Muscle layer of duodenum (tissue), 2 donors: ENCODE measurements around the gene SH3BP2.
"Not testable (repeated sequence)": the region's sequence is repeated elsewhere in the genome, so short reads cannot be mapped to it uniquely, and the experiment has no call there.

Experiments used
- H3K27ac ChIP-seq: one replicate; pipeline ENCODE4 v1.7.0; 2013; ENCODE audit warnings: mild to moderate bottlenecking, low read length
- H3K27me3 ChIP-seq: one replicate; pipeline ENCODE4 v1.7.0; 2013; ENCODE audit warnings: low read depth, mild to moderate bottlenecking, control low read depth, low read length
- H3K36me3 ChIP-seq, 2 donors: one replicate each; pipeline ENCODE4 v1.7.0; 2013; ENCODE audit warnings: low read length in 2 of 2, control low read depth in 1 of 2, mild to moderate bottlenecking in 1 of 2; ENCODE audit not compliant: insufficient read depth in 2 of 2, control insufficient read depth in 1 of 2
- H3K4me1 ChIP-seq, 2 donors: one replicate each; pipeline ENCODE4 v1.7.0; 2013; ENCODE audit warnings: low read length in 2 of 2, mild to moderate bottlenecking in 2 of 2, control low read depth in 1 of 2, moderate library complexity in 1 of 2; ENCODE audit not compliant: insufficient read depth in 2 of 2, control insufficient read depth in 1 of 2
- H3K4me3 ChIP-seq, 2 donors: one replicate each; pipeline ENCODE4 v1.7.0; 2013; ENCODE audit warnings: low read length in 2 of 2, low read depth in 1 of 2, mild to moderate bottlenecking in 1 of 2
- H3K9me3 ChIP-seq, 2 donors: one replicate each; pipeline ENCODE4 v1.7.0; 2013; ENCODE audit warnings: low read length in 2 of 2, control low read depth in 1 of 2, mild to moderate bottlenecking in 1 of 2; ENCODE audit not compliant: control insufficient read depth in 1 of 2
- donor health status: healthy.

Gene SH3BP2

GRCh38 chr4:2767046-2767704, 25.7 kb upstream of the SH3BP2 start:
- Histone ChIP-seq H3K9me3 (no peaks in the 10 kb centered on the region), H3K27me3 (no peaks in the 10 kb centered on the region), H3K36me3 (no peaks in the 10 kb centered on the region), H3K4me3 (no peak overlapping the region), H3K27ac (no peak overlapping the region), H3K4me1 (peaks cover 0 to 4% of the 10 kb centered on the region in 2 donors)

GRCh38 chr4:2767705-2768074, 25.2 kb upstream of the SH3BP2 start:
- H3K36me3 ChIP-seq = no peaks in the 10 kb centered on the region
- H3K4me1 ChIP-seq = peaks cover 0 to 4% of the 10 kb centered on the region in 2 donors
- H3K9me3 ChIP-seq = no peaks in the 10 kb centered on the region
- no peak overlapping the region for H3K4me3 ChIP-seq
- no peak overlapping the region for H3K27ac ChIP-seq
- no peaks in the 10 kb centered on the region for H3K27me3 ChIP-seq

- Histone ChIP-seq H3K4me1 (peaks cover 0 to 4% of the 10 kb centered on the region in 2 donors), H3K27ac (no peak overlapping the region), H3K36me3 (no peaks in the 10 kb centered on the region), H3K4me3 (no peak overlapping the region), H3K9me3 (no peaks in the 10 kb centered on the region), H3K27me3 (no peaks in the 10 kb centered on the region)
Observed at GRCh38 chr4:2768124-2768523, 24.8 kb upstream of the SH3BP2 start.

GRCh38 chr4:2768921-2769336, 24.0 kb upstream of the SH3BP2 start:
- Histone ChIP-seq H3K4me3 (no peak overlapping the region), H3K4me1 (peaks cover 0 to 4% of the 10 kb centered on the region in 2 donors), H3K27ac (no peak overlapping the region), H3K36me3 (no peaks in the 10 kb centered on the region), H3K27me3 (no peaks in the 10 kb centered on the region), H3K9me3 (no peaks in the 10 kb centered on the region)

GRCh38 chr4:2771264-2771663, 21.6 kb upstream of the SH3BP2 start:
- Histone ChIP-seq H3K4me3 (no peak overlapping the region), H3K27me3 (no peaks in the 10 kb centered on the region), H3K36me3 (no peaks in the 10 kb centered on the region), H3K27ac (no peak overlapping the region), H3K9me3 (no peaks in the 10 kb centered on the region), H3K4me1 (no peaks in the 10 kb centered on the region)

- not testable (repeated sequence) for H3K27ac ChIP-seq, H3K27me3 ChIP-seq, H3K36me3 ChIP-seq, H3K9me3 ChIP-seq, H3K4me3 ChIP-seq, H3K4me1 ChIP-seq
Observed at GRCh38 chr4:2780643-2781042, 12.2 kb upstream of the SH3BP2 start.

GRCh38 chr4:2781911-2782310, 11.0 kb upstream of the SH3BP2 start:
- no peak overlapping the region for H3K27ac ChIP-seq
- H3K36me3 ChIP-seq = no peaks in the 10 kb centered on the region
- no peaks in the 10 kb centered on the region for H3K4me1 ChIP-seq
- H3K27me3 ChIP-seq = no peaks in the 10 kb centered on the region
- peaks cover 0 to 6% of the 10 kb centered on the region in 2 donors for H3K9me3 ChIP-seq
- H3K4me3 ChIP-seq = no peak overlapping the region

- H3K4me3 ChIP-seq = no peak overlapping the region
- H3K9me3 ChIP-seq = peaks cover 0 to 6% of the 10 kb centered on the region in 2 donors
- H3K27me3 ChIP-seq = no peaks in the 10 kb centered on the region
- no peak overlapping the region for H3K27ac ChIP-seq
- no peaks in the 10 kb centered on the region for H3K4me1 ChIP-seq
- no peaks in the 10 kb centered on the region for H3K36me3 ChIP-seq
Observed at GRCh38 chr4:2783790-2784189, 9.1 kb upstream of the SH3BP2 start.

GRCh38 chr4:2785613-2786012, 7.3 kb upstream of the SH3BP2 start:
- Histone ChIP-seq H3K27me3 (no peaks in the 10 kb centered on the region), H3K27ac (no peak overlapping the region), H3K9me3 (peaks cover 0 to 6% of the 10 kb centered on the region in 2 donors), H3K4me1 (no peaks in the 10 kb centered on the region), H3K36me3 (no peaks in the 10 kb centered on the region), H3K4me3 (no peak overlapping the region)

GRCh38 chr4:2786152-2786671, 6.7 kb upstream of the SH3BP2 start:
- Histone ChIP-seq H3K36me3 (no peaks in the 10 kb centered on the region), H3K4me3 (no peak overlapping the region), H3K27ac (no peak overlapping the region)

GRCh38 chr4:2786794-2787229, 6.1 kb upstream of the SH3BP2 start:
- Histone ChIP-seq H3K27ac (no peak overlapping the region), H3K27me3 (no peaks in the 10 kb centered on the region), H3K36me3 (no peaks in the 10 kb centered on the region), H3K4me1 (peaks cover 2 to 6% of the 10 kb centered on the region in 2 donors), H3K4me3 (no peak overlapping the region), H3K9me3 (peaks cover 0 to 6% of the 10 kb centered on the region in 2 donors)

More at GRCh38 chr4:2786152-2786671, 6.7 kb upstream of the SH3BP2 start:
- Histone ChIP-seq H3K27me3 (no peaks in the 10 kb centered on the region), H3K4me1 (peaks cover 0 to 3% of the 10 kb centered on the region in 2 donors), H3K9me3 (peaks cover 0 to 6% of the 10 kb centered on the region in 2 donors)
